GM10266 (cell line): ENCODE measurements around the gene HLCS.

Experiments
- DNase-seq: peaks from one replicate; pipeline ENCODE4 v3.0.0; 2012; ENCODE audit errors: extremely low spot score
- TF ChIP-seq, protein P1 (sequence below): IDR thresholded peaks from 2 replicates; pipeline ENCODE4 v1.5.1; 2012; ENCODE audit warnings: mild to moderate bottlenecking, low read depth; ENCODE audit not compliant: control insufficient read depth, insufficient read depth; ENCODE audit errors: missing control alignments

The HLCS gene

DNA sequence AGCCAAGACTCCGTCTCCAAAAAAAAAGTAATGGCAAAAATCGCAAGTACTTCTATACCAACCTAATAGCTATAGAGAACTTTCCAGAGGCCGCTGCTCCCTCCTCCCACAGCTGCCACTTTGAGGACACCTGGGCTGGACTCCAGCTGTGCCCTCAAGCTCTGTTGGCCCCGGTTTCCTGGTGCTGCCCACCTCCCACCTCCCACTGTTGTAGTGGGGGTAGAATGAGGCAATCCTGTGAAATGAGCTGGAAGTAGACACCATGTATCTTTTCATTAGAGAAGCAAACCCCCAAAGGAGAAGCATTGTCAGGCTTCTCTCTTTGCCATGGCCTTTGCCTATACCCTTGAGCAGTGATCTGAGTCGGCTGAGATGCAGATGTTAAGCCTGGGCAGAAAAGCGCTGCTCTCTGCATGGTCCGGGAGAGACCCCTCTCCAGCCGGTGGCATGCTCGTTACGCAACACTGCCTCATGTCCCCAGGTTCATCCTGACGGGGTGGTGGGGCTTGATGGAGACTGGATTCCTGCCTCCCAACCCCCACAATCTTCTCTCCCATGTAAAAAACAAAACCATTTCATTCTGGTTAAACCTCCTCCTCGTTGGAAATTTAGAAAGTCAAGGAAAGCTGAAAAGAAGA lies 227.9 kb downstream of the HLCS start:
- DNase-seq = no peak
- TF ChIP-seq, protein P1, sequence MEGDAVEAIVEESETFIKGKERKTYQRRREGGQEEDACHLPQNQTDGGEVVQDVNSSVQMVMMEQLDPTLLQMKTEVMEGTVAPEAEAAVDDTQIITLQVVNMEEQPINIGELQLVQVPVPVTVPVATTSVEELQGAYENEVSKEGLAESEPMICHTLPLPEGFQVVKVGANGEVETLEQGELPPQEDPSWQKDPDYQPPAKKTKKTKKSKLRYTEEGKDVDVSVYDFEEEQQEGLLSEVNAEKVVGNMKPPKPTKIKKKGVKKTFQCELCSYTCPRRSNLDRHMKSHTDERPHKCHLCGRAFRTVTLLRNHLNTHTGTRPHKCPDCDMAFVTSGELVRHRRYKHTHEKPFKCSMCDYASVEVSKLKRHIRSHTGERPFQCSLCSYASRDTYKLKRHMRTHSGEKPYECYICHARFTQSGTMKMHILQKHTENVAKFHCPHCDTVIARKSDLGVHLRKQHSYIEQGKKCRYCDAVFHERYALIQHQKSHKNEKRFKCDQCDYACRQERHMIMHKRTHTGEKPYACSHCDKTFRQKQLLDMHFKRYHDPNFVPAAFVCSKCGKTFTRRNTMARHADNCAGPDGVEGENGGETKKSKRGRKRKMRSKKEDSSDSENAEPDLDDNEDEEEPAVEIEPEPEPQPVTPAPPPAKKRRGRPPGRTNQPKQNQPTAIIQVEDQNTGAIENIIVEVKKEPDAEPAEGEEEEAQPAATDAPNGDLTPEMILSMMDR = no peak

DNA sequence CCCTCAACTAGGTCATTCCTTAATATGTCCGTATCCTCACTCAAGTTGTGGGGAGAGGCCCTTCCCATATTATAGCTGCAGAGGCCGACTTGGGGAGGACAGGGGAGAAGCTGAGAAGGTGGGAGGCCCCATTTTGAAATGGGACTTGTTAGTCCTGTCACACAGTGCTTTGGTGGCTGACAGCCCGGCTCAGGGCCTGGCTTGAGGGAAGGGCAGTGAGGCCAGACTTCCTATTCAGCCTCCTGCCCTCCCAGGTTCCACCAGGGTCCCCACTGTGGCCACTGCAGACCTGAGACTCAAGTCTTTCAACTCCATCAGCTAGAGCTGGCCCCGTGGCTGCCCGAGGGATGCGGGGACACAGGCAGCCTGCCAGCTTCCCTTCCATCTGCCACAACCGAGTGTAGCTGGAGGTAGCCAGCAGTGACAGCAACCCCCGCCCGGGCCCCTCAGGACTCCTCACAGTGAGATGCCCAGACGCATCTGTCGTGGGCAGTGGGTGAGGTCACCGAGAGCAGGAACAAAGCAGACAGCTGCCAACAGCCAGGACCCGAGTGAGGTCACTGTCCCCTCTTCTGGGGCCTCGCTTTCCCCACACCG lies 230.6 kb downstream of the HLCS start:
- no peak for DNase-seq
- TF ChIP-seq, protein P1 = no peak

DNA sequence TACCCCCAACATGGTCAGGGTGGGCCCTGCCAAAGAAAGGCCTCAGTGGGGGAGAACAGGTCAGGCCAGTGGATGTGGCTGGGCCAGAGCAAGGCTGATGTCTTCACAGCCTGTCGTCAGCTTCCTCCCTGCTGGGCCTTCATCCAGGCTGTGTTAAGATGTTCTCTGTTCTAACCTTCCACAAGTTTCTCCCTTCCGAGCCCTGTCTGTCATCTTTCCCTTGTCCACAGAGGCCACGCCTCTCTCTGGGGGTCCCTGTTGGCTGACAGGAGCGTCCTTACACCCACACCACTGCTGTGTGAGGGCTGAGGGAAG lies 231.3 kb downstream of the HLCS start:
- no peak for DNase-seq
- TF ChIP-seq, protein P1 = no peak

DNA sequence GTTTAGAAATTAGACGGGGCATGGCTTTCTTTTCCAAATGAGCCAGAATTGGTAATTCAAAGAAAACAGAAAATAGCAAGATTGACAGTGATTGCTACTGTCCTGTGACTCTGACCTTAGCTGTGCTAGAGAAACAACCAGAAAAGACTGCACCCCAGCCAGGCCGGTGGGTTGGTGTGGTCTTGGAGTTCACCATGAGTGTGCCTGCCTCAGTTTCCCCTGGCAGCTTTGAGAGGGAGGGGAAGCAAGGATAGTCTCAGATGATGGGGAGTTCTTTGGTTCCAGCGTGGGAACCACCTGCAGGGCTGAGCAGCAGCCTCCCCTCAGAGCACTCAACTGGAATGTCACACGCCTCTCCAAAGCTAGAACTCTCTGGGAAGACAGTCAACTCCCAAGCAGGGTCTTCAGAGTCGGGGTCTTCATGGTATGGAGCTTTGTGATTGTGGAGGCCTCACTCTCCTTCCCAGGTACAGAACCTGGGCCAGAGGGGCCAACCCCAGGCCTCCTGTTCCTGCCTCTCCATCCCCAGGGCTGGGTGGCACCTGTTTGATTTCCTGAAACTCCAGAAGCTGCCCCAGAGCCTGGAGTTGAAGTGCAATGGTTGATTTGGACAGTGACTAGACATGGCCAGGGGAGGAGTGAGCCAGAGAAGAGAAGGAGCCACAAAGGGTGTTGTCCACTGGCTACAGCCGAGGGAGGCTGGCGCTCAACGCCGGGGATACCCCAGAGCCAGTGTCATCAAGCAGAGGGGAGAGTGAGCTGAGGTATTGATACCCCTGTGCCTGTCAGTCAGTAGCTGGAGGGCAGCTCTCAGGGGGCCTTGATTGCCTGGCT lies 231.9 kb downstream of the HLCS start:
- DNase-seq = no peak
- TF ChIP-seq, protein P1 = no peak

DNA sequence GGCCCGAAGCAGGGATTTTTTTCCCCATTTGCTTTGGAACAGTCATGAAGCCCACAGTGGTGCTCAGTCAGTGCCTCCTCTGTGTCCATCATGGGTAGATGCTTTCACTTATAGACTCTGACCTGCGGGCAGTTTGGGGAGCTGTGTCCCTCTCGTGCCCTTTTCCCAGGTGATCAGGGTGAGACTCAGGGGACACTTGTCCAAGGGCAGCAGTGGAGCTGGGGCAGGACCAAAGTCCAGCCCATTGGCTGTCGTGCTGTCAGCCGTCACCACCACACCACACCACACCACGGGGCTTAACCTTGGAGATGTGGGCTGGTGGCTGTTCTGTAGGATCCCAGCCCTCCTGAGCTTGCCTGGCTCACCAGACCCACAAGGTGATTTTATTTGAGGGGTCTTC lies 232.6 kb downstream of the HLCS start:
- TF ChIP-seq, protein P1 = no peak
- no peak for DNase-seq

DNA sequence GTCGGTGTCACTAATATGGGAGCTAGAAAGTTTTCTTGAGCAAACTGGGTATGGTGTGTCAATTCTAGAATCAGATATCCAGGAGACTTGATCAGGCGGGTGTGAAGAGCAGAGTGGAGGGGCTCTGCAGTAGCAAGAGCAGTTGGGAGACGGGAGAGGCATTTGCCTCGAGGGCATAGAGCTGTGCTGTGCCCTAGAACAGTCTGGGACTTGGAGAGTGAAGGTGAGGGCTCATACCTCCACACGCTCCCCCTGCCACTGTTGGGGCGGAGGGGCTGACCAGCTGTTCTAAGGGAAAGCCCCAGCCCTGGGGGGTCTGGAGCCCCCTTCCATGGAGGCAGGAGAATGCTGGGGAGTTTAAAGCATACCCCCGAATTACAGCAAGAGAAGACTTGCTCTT lies 233.7 kb downstream of the HLCS start:
- TF ChIP-seq, protein P1 = no peak
- no peak for DNase-seq

DNA sequence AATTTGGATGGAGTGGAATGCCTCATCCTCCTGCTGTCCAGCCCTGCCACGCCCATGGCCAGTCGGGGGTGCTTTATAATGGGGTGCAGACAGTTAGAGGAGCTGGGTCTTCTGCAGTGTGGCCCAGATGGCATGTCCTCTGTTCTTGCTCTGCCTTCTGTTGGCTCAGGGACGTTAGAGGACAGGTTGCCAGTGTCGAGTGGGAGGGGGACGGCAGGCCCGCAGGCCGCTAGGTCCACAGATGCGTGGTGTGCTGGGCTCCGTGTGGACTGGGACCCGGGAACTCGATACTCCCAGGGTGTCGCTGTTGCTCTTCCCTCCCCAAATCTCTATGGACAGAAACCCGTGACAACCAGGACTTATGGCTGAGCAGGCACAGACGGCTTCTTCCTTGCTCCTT lies 234.3 kb downstream of the HLCS start:
- no peak for DNase-seq
- TF ChIP-seq, protein P1 = no peak
